Measurements from ENCODE around the gene TFEB.

The TFEB gene

DNA sequence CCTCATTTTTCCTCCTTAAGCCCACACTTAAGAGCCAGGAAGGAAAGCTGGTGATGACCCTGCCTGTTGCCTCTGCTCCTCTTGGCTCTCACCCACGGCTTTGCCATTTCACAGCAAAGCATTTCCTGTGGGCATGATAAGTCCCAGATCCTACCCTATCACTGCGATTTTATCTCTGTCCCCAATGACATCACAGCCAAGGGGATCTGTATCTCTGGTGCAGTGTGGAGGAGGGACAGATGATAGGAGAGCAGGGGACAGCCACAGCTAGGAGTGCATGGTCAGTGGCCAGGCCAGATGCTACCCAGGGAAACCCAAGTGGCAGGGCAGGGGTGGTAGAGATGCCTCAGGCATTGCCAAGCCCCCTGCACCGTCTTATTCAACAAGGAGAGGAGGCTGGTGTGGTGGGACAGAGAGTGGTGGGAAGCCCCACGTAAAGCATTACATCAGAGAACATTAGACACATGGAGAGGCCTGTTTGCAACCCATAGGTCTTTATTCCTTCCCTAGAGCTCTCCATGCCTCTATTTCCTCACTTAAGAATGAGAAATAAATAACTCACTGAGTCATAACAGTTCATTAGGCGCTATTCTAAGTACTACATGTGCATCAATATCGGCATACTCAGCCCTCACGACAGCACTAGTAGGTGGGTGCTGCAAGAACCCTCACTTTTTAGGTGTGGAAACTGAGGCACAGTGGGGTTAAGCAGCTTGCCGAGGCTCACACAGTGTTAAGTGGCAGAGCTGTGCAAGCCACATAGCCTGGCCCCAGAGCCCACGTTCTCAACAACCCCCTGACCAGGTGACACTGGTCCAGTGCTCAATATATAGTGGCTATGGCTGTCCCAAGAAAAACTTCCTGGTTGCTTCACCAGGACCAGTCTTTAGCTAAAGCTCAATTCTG lies 4.6 kb downstream of the TFEB start:
- no peaks in the 10 kb centered on the region for H3K36me3 ChIP-seq (ENCODE audit: control insufficient read depth, insufficient read depth, low read length)
- no peak overlapping the region for H3K27ac ChIP-seq (ENCODE audit: insufficient read depth, low read depth, low read length, poor library complexity, severe bottlenecking)
- H3K4me1 ChIP-seq (ENCODE audit: control insufficient read depth, insufficient read depth, low read length), result peaks cover 2% of the 10 kb centered on the region
- 91 to 93% methylated on average over 9 of the region's 9 CpGs for WGBS, 2 experiments
- H3K4me3 ChIP-seq (ENCODE audit: insufficient read depth, low read depth, low read length), result no peak overlapping the region
- H3K27me3 ChIP-seq (ENCODE audit: control insufficient read depth, insufficient read depth, low read length, poor library complexity, severe bottlenecking), result peaks cover 31% of the 10 kb centered on the region
- H3K9me3 ChIP-seq (ENCODE audit: control insufficient read depth, low read length), result no peaks in the 10 kb centered on the region

DNA sequence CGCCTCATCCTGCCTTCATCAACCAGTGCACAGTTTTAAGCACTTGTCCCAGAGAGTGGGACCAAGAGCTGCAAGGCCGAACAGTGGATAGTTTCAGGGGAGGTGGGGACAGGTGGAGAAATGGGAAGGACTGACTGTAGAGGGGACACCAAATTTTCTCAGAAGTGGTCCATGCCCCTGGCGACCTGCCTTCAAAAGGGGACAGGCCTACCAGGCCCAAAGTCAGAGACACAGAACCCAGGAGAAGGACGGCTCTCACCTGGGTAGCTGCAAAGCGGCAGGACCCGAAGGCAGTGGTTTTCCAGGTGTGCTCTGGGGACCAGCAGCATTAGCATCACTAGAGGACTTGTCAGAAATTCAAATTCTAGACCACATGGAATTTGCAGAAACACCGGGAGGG lies 5.8 kb downstream of the TFEB start:
- Histone ChIP-seq H3K36me3 (ENCODE audit: control insufficient read depth, insufficient read depth, low read length) (no peaks in the 10 kb centered on the region), H3K4me3 (ENCODE audit: insufficient read depth, low read depth, low read length) (no peak overlapping the region), H3K27ac (ENCODE audit: insufficient read depth, low read depth, low read length, poor library complexity, severe bottlenecking) (no peak overlapping the region), H3K9me3 (ENCODE audit: control insufficient read depth, low read length) (no peaks in the 10 kb centered on the region), H3K27me3 (ENCODE audit: control insufficient read depth, insufficient read depth, low read length, poor library complexity, severe bottlenecking) (peaks cover 23% of the 10 kb centered on the region), H3K4me1 (ENCODE audit: control insufficient read depth, insufficient read depth, low read length) (no peaks in the 10 kb centered on the region)
- 83 to 87% methylated on average over 7 of the region's 7 CpGs for WGBS, 2 experiments

DNA sequence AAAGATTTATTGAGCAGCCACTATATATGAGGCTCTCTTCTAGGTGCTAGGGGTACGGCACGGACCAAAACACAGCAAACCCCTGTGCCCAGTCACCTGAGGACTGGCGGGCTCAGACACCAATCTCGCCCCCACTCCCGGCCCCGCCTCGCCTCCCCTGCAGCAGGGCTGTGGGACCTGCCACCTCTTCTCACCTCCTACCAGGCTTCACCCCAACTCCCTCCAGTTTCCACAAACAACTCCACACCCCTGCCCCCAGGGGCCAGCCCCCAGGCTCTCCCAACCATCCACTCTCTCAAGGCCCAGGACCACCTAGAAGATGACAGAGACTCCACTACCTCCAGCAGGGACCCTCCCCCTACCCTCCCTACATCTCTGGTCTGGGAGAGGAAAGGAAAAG lies 6.5 kb downstream of the TFEB start:
- Histone ChIP-seq H3K4me3 (ENCODE audit: insufficient read depth, low read depth, low read length) (no peak overlapping the region), H3K27me3 (ENCODE audit: control insufficient read depth, insufficient read depth, low read length, poor library complexity, severe bottlenecking) (peaks cover 17% of the 10 kb centered on the region), H3K36me3 (ENCODE audit: control insufficient read depth, insufficient read depth, low read length) (no peaks in the 10 kb centered on the region), H3K4me1 (ENCODE audit: control insufficient read depth, insufficient read depth, low read length) (no peaks in the 10 kb centered on the region), H3K27ac (ENCODE audit: insufficient read depth, low read depth, low read length, poor library complexity, severe bottlenecking) (no peak overlapping the region), H3K9me3 (ENCODE audit: control insufficient read depth, low read length) (no peaks in the 10 kb centered on the region)
- 92 to 93% methylated on average over 7 of the region's 7 CpGs for WGBS, 2 experiments

DNA sequence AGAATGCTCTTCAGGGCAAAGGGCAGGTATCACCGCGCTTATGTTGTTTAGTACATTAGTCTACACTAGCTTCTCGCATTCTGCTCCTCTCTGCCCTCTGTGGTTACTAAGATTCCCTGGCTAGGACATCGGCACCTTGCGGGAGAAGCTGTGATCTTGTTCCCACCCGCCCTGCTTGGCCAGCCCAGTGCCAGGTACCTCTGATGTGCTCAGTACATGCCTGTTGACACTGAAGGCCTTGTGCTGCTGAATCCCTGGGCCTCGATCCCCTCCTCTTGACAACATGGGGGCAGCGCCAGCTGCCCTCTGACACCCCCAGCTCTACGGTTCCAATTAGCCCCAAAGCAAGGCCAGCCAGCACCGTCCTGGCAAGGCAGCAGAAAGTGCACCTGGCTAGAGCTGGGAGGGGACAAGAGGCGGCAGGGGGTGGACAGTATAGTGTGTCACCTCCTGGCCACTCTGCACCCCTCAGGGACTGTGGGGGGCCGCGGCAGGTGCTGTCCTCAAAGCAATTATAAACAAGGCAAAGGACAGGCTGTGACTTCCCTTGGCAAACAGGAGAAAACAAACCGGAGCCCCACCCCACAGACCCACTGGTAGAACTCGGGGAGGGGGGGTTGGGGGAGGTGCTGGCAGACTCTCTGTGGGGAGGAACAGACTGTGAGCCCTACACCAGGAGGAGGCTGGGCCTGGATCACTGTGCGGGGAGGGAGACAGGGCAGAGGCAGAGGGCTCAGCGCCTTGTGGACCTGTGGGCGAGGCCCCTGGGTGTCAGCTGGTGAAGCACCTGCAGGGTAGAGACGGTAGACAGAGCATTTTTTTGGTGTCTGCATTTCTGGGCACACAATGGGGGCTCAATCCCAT lies 7.1 kb downstream of the TFEB start:
- no peak overlapping the region for H3K4me3 ChIP-seq (ENCODE audit: insufficient read depth, low read depth, low read length)
- no peak overlapping the region for H3K27ac ChIP-seq (ENCODE audit: insufficient read depth, low read depth, low read length, poor library complexity, severe bottlenecking)
- peaks cover 10% of the 10 kb centered on the region for H3K27me3 ChIP-seq (ENCODE audit: control insufficient read depth, insufficient read depth, low read length, poor library complexity, severe bottlenecking)
- H3K36me3 ChIP-seq (ENCODE audit: control insufficient read depth, insufficient read depth, low read length), result no peaks in the 10 kb centered on the region
- 85 to 88% methylated on average over 19 of the region's 19 CpGs for WGBS, 2 experiments
- H3K9me3 ChIP-seq (ENCODE audit: control insufficient read depth, low read length), result no peaks in the 10 kb centered on the region
- H3K4me1 ChIP-seq (ENCODE audit: control insufficient read depth, insufficient read depth, low read length), result no peaks in the 10 kb centered on the region

DNA sequence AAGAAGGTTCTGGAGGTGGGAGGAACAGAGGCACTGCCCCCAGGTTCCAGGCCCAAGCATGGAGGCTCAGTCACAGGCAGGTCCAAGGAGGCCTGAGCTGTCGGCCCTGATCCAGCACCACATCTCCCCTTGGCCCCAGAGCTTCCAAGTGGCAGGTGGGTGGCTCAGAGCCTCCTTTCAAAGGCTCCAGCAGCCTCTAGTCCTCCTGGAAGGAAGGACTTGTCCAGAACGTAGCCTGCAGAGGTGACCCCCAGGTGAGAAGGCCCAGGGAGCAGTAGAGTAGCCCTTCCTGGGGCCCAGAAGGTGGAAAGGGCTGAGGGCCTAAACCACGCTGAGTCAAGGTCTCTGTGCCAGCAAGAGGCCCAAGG lies 7.7 kb downstream of the TFEB start:
- H3K4me1 ChIP-seq (ENCODE audit: control insufficient read depth, insufficient read depth, low read length), result no peaks in the 10 kb centered on the region
- no peak overlapping the region for H3K27ac ChIP-seq (ENCODE audit: insufficient read depth, low read depth, low read length, poor library complexity, severe bottlenecking)
- WGBS, 2 experiments, result 92 to 94% methylated on average over 3 of the region's 3 CpGs
- no peak overlapping the region for H3K4me3 ChIP-seq (ENCODE audit: insufficient read depth, low read depth, low read length)
- peaks cover 4% of the 10 kb centered on the region for H3K27me3 ChIP-seq (ENCODE audit: control insufficient read depth, insufficient read depth, low read length, poor library complexity, severe bottlenecking)
- no peaks in the 10 kb centered on the region for H3K36me3 ChIP-seq (ENCODE audit: control insufficient read depth, insufficient read depth, low read length)
- H3K9me3 ChIP-seq (ENCODE audit: control insufficient read depth, low read length), result no peaks in the 10 kb centered on the region

DNA sequence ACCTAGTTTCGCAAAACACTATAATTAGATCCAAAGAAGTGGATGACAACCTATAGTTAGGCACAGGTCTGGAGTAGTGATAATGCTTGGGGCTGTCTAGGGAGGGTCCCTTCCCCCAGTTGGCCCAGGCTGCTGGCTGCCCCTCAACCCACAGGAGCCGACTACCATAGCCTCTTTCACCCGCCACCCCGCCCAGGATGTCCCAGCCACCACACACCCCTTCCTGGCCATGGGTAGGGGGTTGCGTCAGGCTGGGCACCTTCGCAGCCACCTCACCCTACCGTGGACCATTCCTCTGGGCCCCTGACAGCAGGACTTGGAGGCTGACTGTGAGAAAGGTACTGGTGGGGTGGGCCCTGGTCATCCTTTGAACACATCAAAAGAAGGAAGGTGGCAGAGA lies 8.5 kb downstream of the TFEB start:
- H3K4me3 ChIP-seq (ENCODE audit: insufficient read depth, low read depth, low read length), result no peak overlapping the region
- no peaks in the 10 kb centered on the region for H3K4me1 ChIP-seq (ENCODE audit: control insufficient read depth, insufficient read depth, low read length)
- no peaks in the 10 kb centered on the region for H3K27me3 ChIP-seq (ENCODE audit: control insufficient read depth, insufficient read depth, low read length, poor library complexity, severe bottlenecking)
- no peaks in the 10 kb centered on the region for H3K36me3 ChIP-seq (ENCODE audit: control insufficient read depth, insufficient read depth, low read length)
- H3K9me3 ChIP-seq (ENCODE audit: control insufficient read depth, low read length), result no peaks in the 10 kb centered on the region
- H3K27ac ChIP-seq (ENCODE audit: insufficient read depth, low read depth, low read length, poor library complexity, severe bottlenecking), result no peak overlapping the region
- WGBS, 2 experiments, result 94 to 98% methylated on average over 6 to 7 of the region's 7 CpGs

DNA sequence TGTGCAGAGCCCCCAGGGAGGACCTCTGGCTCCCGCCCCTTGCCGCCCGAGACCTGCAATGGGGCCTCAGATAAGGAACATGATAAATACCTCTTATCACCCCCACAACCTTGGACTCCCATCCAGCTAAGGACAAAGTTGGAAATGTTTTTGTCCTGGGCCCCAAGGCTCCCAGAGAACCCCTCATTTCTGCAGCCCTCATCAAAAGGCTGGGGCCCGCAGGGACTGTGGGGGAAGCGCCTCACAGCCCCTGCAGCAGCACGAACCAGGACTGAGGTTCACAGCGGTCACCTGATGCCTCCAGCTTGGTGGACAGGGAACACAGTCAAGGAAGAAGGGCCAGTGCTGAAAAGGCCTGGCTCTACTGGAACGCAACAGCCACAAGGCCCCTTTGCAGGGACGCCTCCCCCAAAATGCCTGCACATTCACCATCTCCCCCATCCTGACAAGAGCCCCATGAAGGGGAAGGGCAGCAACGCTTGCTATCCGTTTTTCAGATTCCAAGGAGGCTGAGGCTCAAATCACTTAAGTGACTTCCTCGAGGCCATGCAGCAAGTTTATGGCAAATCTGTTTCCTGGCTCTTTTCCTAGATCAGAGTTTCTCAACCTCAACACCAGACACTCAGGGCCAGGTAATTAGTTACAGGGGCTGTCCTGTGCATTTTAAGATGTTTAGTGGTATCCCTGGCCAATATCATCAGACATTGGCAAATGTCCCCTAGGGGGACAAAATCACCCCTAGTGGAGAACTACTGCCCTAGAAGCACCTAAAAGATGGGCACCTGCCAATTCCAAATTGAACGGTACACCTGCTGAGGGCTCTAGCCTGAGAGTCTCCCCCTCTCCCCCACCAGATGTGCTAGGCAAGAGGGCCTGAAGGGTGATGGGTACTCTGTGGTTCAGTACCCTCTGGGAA lies 10.6 kb downstream of the TFEB start:
- H3K4me1 ChIP-seq (ENCODE audit: control insufficient read depth, insufficient read depth, low read length), result no peaks in the 10 kb centered on the region
- no peaks in the 10 kb centered on the region for H3K27me3 ChIP-seq (ENCODE audit: control insufficient read depth, insufficient read depth, low read length, poor library complexity, severe bottlenecking)
- H3K4me3 ChIP-seq (ENCODE audit: insufficient read depth, low read depth, low read length), result no peak overlapping the region
- WGBS, 2 experiments, result 87 to 90% methylated on average over 13 of the region's 13 CpGs
- H3K9me3 ChIP-seq (ENCODE audit: control insufficient read depth, low read length), result no peaks in the 10 kb centered on the region
- no peak overlapping the region for H3K27ac ChIP-seq (ENCODE audit: insufficient read depth, low read depth, low read length, poor library complexity, severe bottlenecking)
- no peaks in the 10 kb centered on the region for H3K36me3 ChIP-seq (ENCODE audit: control insufficient read depth, insufficient read depth, low read length)

DNA sequence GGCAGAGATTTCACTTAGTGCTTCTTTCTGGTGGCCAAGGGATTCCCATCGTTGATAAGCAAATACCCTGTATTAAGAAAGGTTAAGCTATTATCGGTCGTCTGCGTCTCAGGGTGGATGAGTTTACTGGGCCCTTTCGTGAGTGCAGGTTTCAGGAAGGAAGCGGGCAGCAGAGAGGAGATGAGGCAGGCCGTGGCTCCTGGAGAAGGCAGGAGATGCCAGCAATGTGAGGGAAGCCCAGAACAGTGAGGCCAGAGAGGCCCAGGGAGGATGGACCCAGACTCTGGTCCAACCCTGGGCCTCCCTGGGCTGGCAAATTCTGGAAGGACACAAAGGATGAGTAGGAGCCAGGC lies 11.2 kb downstream of the TFEB start:
- no peaks in the 10 kb centered on the region for H3K36me3 ChIP-seq (ENCODE audit: control insufficient read depth, insufficient read depth, low read length)
- H3K4me1 ChIP-seq (ENCODE audit: control insufficient read depth, insufficient read depth, low read length), result no peaks in the 10 kb centered on the region
- no peaks in the 10 kb centered on the region for H3K9me3 ChIP-seq (ENCODE audit: control insufficient read depth, low read length)
- H3K4me3 ChIP-seq (ENCODE audit: insufficient read depth, low read depth, low read length), result no peak overlapping the region
- no peak overlapping the region for H3K27ac ChIP-seq (ENCODE audit: insufficient read depth, low read depth, low read length, poor library complexity, severe bottlenecking)
- no peaks in the 10 kb centered on the region for H3K27me3 ChIP-seq (ENCODE audit: control insufficient read depth, insufficient read depth, low read length, poor library complexity, severe bottlenecking)
- WGBS, 2 experiments, result 92 to 96% methylated on average over 7 of the region's 7 CpGs

DNA sequence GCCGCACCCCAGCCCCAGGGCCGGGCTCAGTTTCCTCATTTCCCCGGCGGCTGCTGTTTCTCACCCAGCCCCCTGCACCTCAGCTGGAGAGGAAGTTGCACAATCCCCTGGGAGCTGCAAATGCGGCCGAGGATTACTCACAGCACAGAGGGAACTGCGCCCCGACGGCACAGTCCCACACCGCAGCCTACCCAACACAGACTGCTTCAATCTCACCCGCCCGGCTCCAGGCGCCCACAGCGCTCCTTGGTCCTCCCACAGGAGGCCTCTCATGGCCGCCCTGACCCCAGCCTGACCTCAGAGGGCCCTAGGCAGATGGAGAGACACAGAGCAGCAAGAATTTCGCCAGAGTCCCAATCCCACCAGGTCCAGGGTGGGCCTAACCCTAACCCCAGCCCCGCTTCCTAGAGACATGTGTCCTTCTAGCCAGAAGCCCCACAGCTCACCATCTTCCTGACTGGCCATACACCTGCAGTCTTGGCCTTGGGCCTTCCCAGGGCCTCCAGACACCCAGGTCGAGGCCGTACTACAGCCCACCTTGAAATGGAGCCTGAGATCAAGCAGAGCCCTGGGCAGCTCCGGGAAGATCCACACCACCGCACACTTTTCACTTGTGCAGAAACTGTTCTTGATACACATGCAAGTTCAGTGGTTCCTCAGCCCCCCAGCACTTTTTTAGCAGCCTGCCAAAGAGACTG lies 11.7 kb downstream of the TFEB start:
- no peaks in the 10 kb centered on the region for H3K27me3 ChIP-seq (ENCODE audit: control insufficient read depth, insufficient read depth, low read length, poor library complexity, severe bottlenecking)
- H3K27ac ChIP-seq (ENCODE audit: insufficient read depth, low read depth, low read length, poor library complexity, severe bottlenecking), result no peak overlapping the region
- no peaks in the 10 kb centered on the region for H3K4me1 ChIP-seq (ENCODE audit: control insufficient read depth, insufficient read depth, low read length)
- WGBS, 2 experiments, result 78 to 80% methylated on average over 21 of the region's 21 CpGs
- no peak overlapping the region for H3K4me3 ChIP-seq (ENCODE audit: insufficient read depth, low read depth, low read length)
- no peaks in the 10 kb centered on the region for H3K9me3 ChIP-seq (ENCODE audit: control insufficient read depth, low read length)
- no peaks in the 10 kb centered on the region for H3K36me3 ChIP-seq (ENCODE audit: control insufficient read depth, insufficient read depth, low read length)
